Measurements from ENCODE around the gene RARB.

- TF ChIP-seq CTCF (IDR thresholded peaks at IDR 0.05; ENCODE audit: extremely low read depth in 1 of 2, insufficient read depth in 1 of 2, low read depth in 1 of 2, low read length in 2 of 2) = no peak
- no peak for TF ChIP-seq POLR2A (IDR thresholded peaks at IDR 0.05; ENCODE audit: low read depth, low read length)
- no peak for TF ChIP-seq EZH2 (IDR thresholded peaks at IDR 0.05; ENCODE audit: borderline replicate concordance, low read depth, low read length, severe bottlenecking)
- no peak for TF ChIP-seq POLR2AphosphoS5 (IDR thresholded peaks at IDR 0.05; ENCODE audit: insufficient read depth, low read depth, low read length)
- no peak for TF ChIP-seq MAX (IDR thresholded peaks at IDR 0.05; ENCODE audit: insufficient read depth, insufficient read length)
- no peak for TF ChIP-seq JUN (IDR thresholded peaks at IDR 0.05; ENCODE audit: borderline replicate concordance, insufficient read depth, insufficient read length, low read depth)
Observed at GRCh38 chr3:25527801-25528200, 99.7 kb downstream of the RARB start.
